H1 (cell line): ENCODE results near the gene POLR2L.

Source experiments
- CEBPB ChIP-seq: IDR thresholded peaks from 2 replicates; pipeline ENCODE4 v1.6.1; 2012; ENCODE audit warnings: low read depth, low read length
- CTCF ChIP-seq, 3 experiments: IDR thresholded peaks; 1 replicate in 2 of 3; 2 replicates in 1 of 3; pipeline versions ENCODE4 v1.5.1 to v1.6.1; 2011; ENCODE audit warnings: low read length in 3 of 3, mild to moderate bottlenecking in 3 of 3, inconsistent platforms in 2 of 3, low read depth in 1 of 3, moderate library complexity in 1 of 3; ENCODE audit not compliant: insufficient read depth in 1 of 3; ENCODE audit errors: control extremely low read depth in 1 of 3
- EP300 ChIP-seq, 2 experiments: IDR thresholded peaks; 1 replicate in 1 of 2; 2 replicates in 1 of 2; pipeline ENCODE4 v1.6.1; 2011 to 2012; ENCODE audit warnings: low read depth in 2 of 2, low read length in 2 of 2, mild to moderate bottlenecking in 2 of 2, borderline replicate concordance in 1 of 2, inconsistent platforms in 1 of 2, moderate library complexity in 1 of 2
- EZH2 ChIP-seq: fragments of 200-600 bp; sonication (generic); IDR thresholded peaks from 2 replicates; pipeline ENCODE4 v1.7.1; 2012; ENCODE audit warnings: low read depth, mild to moderate bottlenecking, moderate library complexity, low read length, inconsistent platforms; ENCODE audit not compliant: severe bottlenecking
- GTF2F1 ChIP-seq: IDR thresholded peaks from 2 replicates; pipeline ENCODE4 v1.6.1; 2012; ENCODE audit warnings: low read depth, low read length, improper control_type of control experiment, borderline replicate concordance
- HDAC6 ChIP-seq: IDR thresholded peaks from one replicate; pipeline ENCODE4 v1.7.1; 2012; ENCODE audit warnings: low read depth, mild to moderate bottlenecking, inconsistent platforms, low read length, moderate library complexity
- JUN ChIP-seq: IDR thresholded peaks from 2 replicates; pipeline ENCODE4 v1.6.1; 2011; ENCODE audit warnings: low read depth, mild to moderate bottlenecking, improper control_type of control experiment, low read length
- POLR2A ChIP-seq, 2 experiments: IDR thresholded peaks; 1 replicate in 1 of 2; 2 replicates in 1 of 2; pipeline ENCODE4 v1.6.1; 2011; ENCODE audit warnings: low read depth in 2 of 2, low read length in 2 of 2, mild to moderate bottlenecking in 2 of 2; ENCODE audit errors: control extremely low read depth in 1 of 2
- POLR2AphosphoS5 ChIP-seq: IDR thresholded peaks from 2 replicates; pipeline ENCODE4 v1.6.1; 2011; ENCODE audit warnings: low read depth, low read length
- RAD21 ChIP-seq, 2 experiments: IDR thresholded peaks in 1 of 2; conservative IDR thresholded peaks in 1 of 2; 2 replicates each; pipeline ENCODE4 v1.6.1; 2011; ENCODE audit warnings: low read depth in 2 of 2, low read length in 2 of 2, improper control_type of control experiment in 1 of 2, inconsistent platforms in 1 of 2, mild to moderate bottlenecking in 1 of 2, moderate library complexity in 1 of 2
- SAP30 ChIP-seq: fragments of 300-600 bp; sonication (generic); IDR thresholded peaks from 2 replicates; pipeline ENCODE4 v1.7.1; 2012; ENCODE audit warnings: low read length, moderate library complexity, mild to moderate bottlenecking, inconsistent platforms; ENCODE audit not compliant: insufficient read depth, insufficient replicate concordance
- SIRT6 ChIP-seq: IDR thresholded peaks from one replicate; pipeline ENCODE4 v1.7.1; 2012; ENCODE audit warnings: low read length, inconsistent platforms
- TAF1 ChIP-seq: IDR thresholded peaks from 2 replicates; pipeline ENCODE4 v1.6.1; 2011; ENCODE audit warnings: mild to moderate bottlenecking, low read depth, low read length
- YY1 ChIP-seq: IDR thresholded peaks from 2 replicates; pipeline ENCODE4 v1.6.1; 2011; ENCODE audit warnings: low read depth, mild to moderate bottlenecking, low read length

GRCh38 chr11:862696-863022 is 20.3 kb upstream of the POLR2L start:
- no peak for TF ChIP-seq CTCF (IDR thresholded peaks at IDR 0.05; ENCODE audit: control extremely low read depth in 1 of 3, insufficient read depth in 1 of 3, low read depth in 1 of 3, low read length in 3 of 3)
- TF ChIP-seq POLR2A (IDR thresholded peaks at IDR 0.05; ENCODE audit: control extremely low read depth in 1 of 2, low read depth in 2 of 2, low read length in 2 of 2), result peak in 1 of 2 experiments; percentile 9; a peak in 1 of 3 replicates
- TF ChIP-seq YY1, result no peak
- no peak for TF ChIP-seq SIRT6
- TF ChIP-seq EP300 (IDR thresholded peaks at IDR 0.05; ENCODE audit: borderline replicate concordance in 1 of 2, low read depth in 2 of 2, low read length in 2 of 2), result no peak
- TF ChIP-seq EZH2, result no peak
- TF ChIP-seq CEBPB, result no peak
- no peak for TF ChIP-seq HDAC6
- no peak; the same call in 1 of the 2 replicates for TF ChIP-seq POLR2AphosphoS5
- no peak for TF ChIP-seq JUN
- TF ChIP-seq TAF1, result no peak
- no peak for TF ChIP-seq RAD21 (IDR thresholded peaks at IDR 0.05 in 1 of 2, conservative IDR thresholded peaks at IDR 0.05 in 1 of 2; ENCODE audit: low read depth in 2 of 2, low read length in 2 of 2)
- TF ChIP-seq SAP30, result no peak
- no peak for TF ChIP-seq GTF2F1
